ENCODE results near the gene OR1D5. TPM values are rescaled to one million over a fixed set of nuclear protein-coding genes. Genes with fewer than 3 reads are reported as not detected.
"Not testable (repeated sequence)": the region's sequence is repeated elsewhere in the genome, so short reads cannot be mapped to it uniquely, and the experiment has no call there.

The OR1D5 gene
- not detected in 2 replicates for total RNA-seq (2014; rRNA removed; shearing (Covaris generic))

GRCh38 chr17:3063507-3063906 lies at the start of gene OR1D5:
TSS of gene OR1D5 (minus strand) at chr17:3063607. CDS start at chr17:3063607, 0 bp downstream.
- DNase-seq (ENCODE audit: low read depth), result not testable (repeated sequence)

- DNase-seq (ENCODE audit: low read depth), result no peak
Measured at GRCh38 chr17:3104322-3104721, 40.9 kb upstream of the OR1D5 start, which contains the start of gene OR1D2. TSS of gene OR1D2 (minus strand) at chr17:3104422. CDS start at chr17:3092996, 11,426 bp downstream.

- not testable (repeated sequence) for DNase-seq (ENCODE audit: low read depth)
Measured at GRCh38 chr17:3073850-3074249, 10.4 kb upstream of the OR1D5 start.

- DNase-seq (ENCODE audit: low read depth), result not testable (repeated sequence)
Measured at GRCh38 chr17:3065192-3065591, 1.8 kb upstream of the OR1D5 start.

- DNase-seq (ENCODE audit: low read depth), result not testable (repeated sequence)
Measured at GRCh38 chr17:3062824-3063377, 506 bp downstream of the OR1D5 start.

GRCh38 chr17:3054868-3055267 lies 8.5 kb downstream of the OR1D5 start:
- DNase-seq (ENCODE audit: low read depth), result not testable (repeated sequence)

- DNase-seq (ENCODE audit: low read depth), result no peak
Measured at GRCh38 chr17:3049705-3050295, 13.6 kb downstream of the OR1D5 start.

- DNase-seq (ENCODE audit: low read depth), result peak; percentile 97
Measured at GRCh38 chr17:3048727-3049471, 14.5 kb downstream of the OR1D5 start.

- no peak for DNase-seq (ENCODE audit: low read depth)
Measured at GRCh38 chr17:3046753-3047152, 16.7 kb downstream of the OR1D5 start.

- DNase-seq (ENCODE audit: low read depth), result no peak
Measured at GRCh38 chr17:3043737-3044365, 19.6 kb downstream of the OR1D5 start.

- DNase-seq (ENCODE audit: low read depth), result no peak
Measured at GRCh38 chr17:3040882-3041281, 22.5 kb downstream of the OR1D5 start.

GRCh38 chr17:3039736-3040135 lies 23.7 kb downstream of the OR1D5 start:
- DNase-seq (ENCODE audit: low read depth), result no peak

- DNase-seq (ENCODE audit: low read depth), result no peak
Measured at GRCh38 chr17:3038941-3039340, 24.5 kb downstream of the OR1D5 start.

- no peak for DNase-seq (ENCODE audit: low read depth)
Measured at GRCh38 chr17:3037259-3037658, 26.1 kb downstream of the OR1D5 start.

- no peak for DNase-seq (ENCODE audit: low read depth)
Measured at GRCh38 chr17:3036800-3037199, 26.6 kb downstream of the OR1D5 start.

- no peak for DNase-seq (ENCODE audit: low read depth)
Measured at GRCh38 chr17:3035968-3036280, 27.5 kb downstream of the OR1D5 start.

- DNase-seq (ENCODE audit: low read depth), result no peak
Measured at GRCh38 chr17:3035256-3035967, 28.0 kb downstream of the OR1D5 start.

GRCh38 chr17:3034578-3034920 lies 28.9 kb downstream of the OR1D5 start:
- no peak for DNase-seq (ENCODE audit: low read depth)

GRCh38 chr17:3033741-3034577 lies 29.4 kb downstream of the OR1D5 start:
- DNase-seq (ENCODE audit: low read depth), result no peak

- DNase-seq (ENCODE audit: low read depth), result no peak
Measured at GRCh38 chr17:3033248-3033640, 30.2 kb downstream of the OR1D5 start.
